GM23338 (cell line): Measurements from ENCODE around the gene CTNNA3. TPM values are rescaled to one million over a fixed set of nuclear protein-coding genes. Genes with fewer than 3 reads are reported as not detected.

Experiments
- ATAC-seq: fragments of 200-7000 bp; cut with Tn5 transposase; 3 replicates; pipeline ENCODE4 v1.9.1; 2020
- DNase-seq: peaks from one replicate; pipeline ENCODE4 v3.0.0-alpha.2; 2015; ENCODE audit warnings: low spot score
- H2AFZ ChIP-seq: fragments of 200-600 bp; sonication (generic); 2 replicates; pipeline ENCODE4 v1.8.0; 2016; ENCODE audit warnings: antibody characterized with exemption, mild to moderate bottlenecking, moderate library complexity
- H3F3A ChIP-seq: fragments of 200-600 bp; sonication (generic); replicated peaks from 2 replicates; pipeline ENCODE4 v1.8.0; 2017; ENCODE audit warnings: antibody characterized with exemption, mixed run types, low read depth
- H3K27ac ChIP-seq: fragments of 200-600 bp; sonication (generic); 2 replicates; pipeline ENCODE4 v1.6.1; 2016; ENCODE audit warnings: low read depth
- H3K27me3 ChIP-seq: fragments of 200-600 bp; sonication (generic); 2 replicates; pipeline ENCODE4 v1.8.0; 2016; ENCODE audit warnings: mild to moderate bottlenecking, mixed run types, moderate library complexity; ENCODE audit not compliant: insufficient read depth
- H3K36me3 ChIP-seq: fragments of 200-600 bp; sonication (generic); 2 replicates; pipeline ENCODE4 v1.8.0; 2016; ENCODE audit warnings: mild to moderate bottlenecking; ENCODE audit not compliant: insufficient read depth
- H3K4me1 ChIP-seq: fragments of 200-600 bp; sonication (generic); 2 replicates; pipeline ENCODE4 v1.8.0; 2016; ENCODE audit warnings: mild to moderate bottlenecking, moderate library complexity; ENCODE audit not compliant: insufficient read depth
- H3K4me2 ChIP-seq: fragments of 200-600 bp; sonication (generic); 2 replicates; pipeline ENCODE4 v1.7.1; 2017; ENCODE audit warnings: mixed run types
- H3K4me3 ChIP-seq: fragments of 200-600 bp; sonication (generic); 2 replicates; pipeline ENCODE4 v1.6.1; 2016; ENCODE audit warnings: mixed run types
- H3K79me2 ChIP-seq: fragments of 200-600 bp; sonication (generic); replicated peaks from 2 replicates; pipeline ENCODE4 v1.8.0; 2017; ENCODE audit warnings: mild to moderate bottlenecking; ENCODE audit not compliant: insufficient read depth
- H3K9me2 ChIP-seq: fragments of 200-600 bp; sonication (generic); 2 replicates; pipeline ENCODE4 v1.8.0; 2017; ENCODE audit not compliant: insufficient read depth
- H4K20me1 ChIP-seq: fragments of 200-600 bp; sonication (generic); replicated peaks from 2 replicates; pipeline ENCODE4 v1.8.0; 2017; ENCODE audit warnings: mild to moderate bottlenecking; ENCODE audit not compliant: insufficient read depth
- H3K27ac Mint-ChIP-seq: 2 replicates; pipeline ENCODE4 v1.8.0; 2020; ENCODE audit warnings: inconsistent platforms, mild to moderate bottlenecking, moderate library complexity, mixed read lengths
- H3K27me3 Mint-ChIP-seq: 3 replicates; pipeline ENCODE4 v1.8.0; 2022; ENCODE audit warnings: low read depth, mild to moderate bottlenecking, moderate library complexity, mixed read lengths, inconsistent platforms; ENCODE audit not compliant: insufficient read depth, poor library complexity
- H3K36me3 Mint-ChIP-seq: 3 replicates; pipeline ENCODE4 v1.8.0; 2021; ENCODE audit warnings: low read depth, mild to moderate bottlenecking, inconsistent platforms, moderate library complexity, mixed read lengths
- H3K4me1 Mint-ChIP-seq: 3 replicates; pipeline ENCODE4 v1.8.0; 2020; ENCODE audit warnings: mild to moderate bottlenecking, inconsistent platforms, mixed read lengths
- H3K4me3 Mint-ChIP-seq: 3 replicates; pipeline ENCODE4 v1.8.0; 2021; ENCODE audit warnings: moderate library complexity, mild to moderate bottlenecking, inconsistent platforms, mixed read lengths
- H3K9me3 Mint-ChIP-seq: 3 replicates; pipeline ENCODE4 v1.8.0; 2020; ENCODE audit warnings: moderate library complexity, mild to moderate bottlenecking, inconsistent platforms, mixed read lengths
- CREB1 ChIP-seq: fragments of 250-450 bp; sonication (Bioruptor Pico); IDR thresholded peaks from 2 replicates; pipeline ENCODE4 v1.5.0; 2020; ENCODE audit warnings: low read depth, mild to moderate bottlenecking, moderate library complexity
- CTCF ChIP-seq, 2 experiments: fragments of 200-600 bp in 1 of 2; sonication (generic) in 1 of 2; conservative IDR thresholded peaks; 2 replicates each; pipeline versions ENCODE4 v1.5.1 to v1.6.1; 2016 to 2017; ENCODE audit warnings: antibody characterized with exemption in 2 of 2, low read depth in 2 of 2, mild to moderate bottlenecking in 2 of 2, moderate library complexity in 1 of 2
- ETS1 ChIP-seq: IDR thresholded peaks from 2 replicates; pipeline ENCODE4 v1.6.1; 2016; ENCODE audit warnings: antibody characterized with exemption
- EZH2 ChIP-seq: fragments of 200-600 bp; sonication (generic); IDR thresholded peaks from one replicate; pipeline ENCODE4 v1.8.0; 2017; ENCODE audit warnings: antibody characterized with exemption, mild to moderate bottlenecking, low read depth; ENCODE audit not compliant: unreplicated experiment
- EZH2phosphoT487 ChIP-seq: fragments of 200-600 bp; sonication (generic); IDR thresholded peaks from one replicate; pipeline ENCODE4 v1.8.1; 2018; ENCODE audit warnings: antibody characterized with exemption; ENCODE audit not compliant: unreplicated experiment
- JUNB ChIP-seq: IDR thresholded peaks from one replicate; pipeline ENCODE4 v1.6.1; 2016; ENCODE audit warnings: antibody characterized with exemption; ENCODE audit not compliant: unreplicated experiment
- NANOG ChIP-seq: IDR thresholded peaks from 2 replicates; pipeline ENCODE4 v1.6.1; 2016; ENCODE audit warnings: antibody characterized with exemption, borderline replicate concordance
- POLR2AphosphoS5 ChIP-seq: IDR thresholded peaks from 2 replicates; pipeline ENCODE4 v1.6.1; 2016; ENCODE audit warnings: antibody characterized with exemption, low read depth
- REST ChIP-seq: IDR thresholded peaks from one replicate; pipeline ENCODE4 v1.6.1; 2018; ENCODE audit warnings: antibody characterized with exemption; ENCODE audit not compliant: unreplicated experiment
- STAT1 ChIP-seq: IDR thresholded peaks from one replicate; pipeline ENCODE4 v1.6.1; 2016; ENCODE audit warnings: antibody characterized with exemption; ENCODE audit not compliant: unreplicated experiment
- ZNF114 ChIP-seq: fragments of 250-450 bp; sonication (Bioruptor Pico); IDR thresholded peaks from 2 replicates; pipeline ENCODE4 v1.5.0; 2020; ENCODE audit warnings: mild to moderate bottlenecking, moderate library complexity
- ZNF331 ChIP-seq: fragments of 250-450 bp; sonication (Bioruptor Pico); IDR thresholded peaks from 2 replicates; pipeline ENCODE4 v1.5.0; 2020; ENCODE audit warnings: low read depth, mild to moderate bottlenecking, moderate library complexity
- ZNF462 ChIP-seq: fragments of 250-450 bp; sonication (Bioruptor Pico); IDR thresholded peaks from 2 replicates; pipeline ENCODE4 v1.5.0; 2020; ENCODE audit warnings: mild to moderate bottlenecking, moderate library complexity
- polyA plus RNA-seq: library from polyadenylated mRNA; unstranded; fragments of >200 nt; fragmentation: Nextera tagmentation; extraction: Ambion mirVana; gene quantifications from 2 replicates; pipeline ENCODE4 v1.2.1, GENCODE V29; 2016
- total RNA-seq: library from RNA; depleted of rRNA; stranded (reverse); fragments of >200 nt; shearing (Covaris generic); gene quantifications from 2 replicates; pipeline ENCODE4 v1.2.3, GENCODE V29; 2014

CTNNA3 gene
- total and polyA plus RNA-seq, 2 experiments from 2014 or later, result 0.71 to 3.3 TPM

GRCh38 chr10:66788178-66788987, 907.6 kb downstream of the CTNNA3 start:
- no peak overlapping the region for H3K4me2 ChIP-seq
- H3K36me3 Mint-ChIP-seq, result no peaks in the 10 kb centered on the region
- H2AFZ ChIP-seq, result peak overlapping the region; percentile 64
- H3K9me2 ChIP-seq, result no peaks in the 10 kb centered on the region
- DNase-seq, result no peak
- ATAC-seq, result no peak
- H3K27me3 ChIP-seq, result no peaks in the 10 kb centered on the region
- H3K79me2 ChIP-seq, result no peaks in the 10 kb centered on the region
- peaks cover 2% of the 10 kb centered on the region for H3K27me3 Mint-ChIP-seq
- no peaks in the 10 kb centered on the region for H3K4me1 ChIP-seq
- H3K4me1 Mint-ChIP-seq, result peaks cover 5% of the 10 kb centered on the region
- no peaks in the 10 kb centered on the region for H3K9me3 Mint-ChIP-seq
- H3K36me3 ChIP-seq, result no peaks in the 10 kb centered on the region
- no peak overlapping the region for H3K4me3 ChIP-seq
- no peaks in the 10 kb centered on the region for H4K20me1 ChIP-seq
- no peak overlapping the region for H3K4me3 Mint-ChIP-seq
- H3K27ac Mint-ChIP-seq, result peak overlapping the region; percentile 33; the same call in 1 of the 2 replicates
- H3K27ac ChIP-seq, result no peak overlapping the region
- no peak for TF ChIP-seq CTCF (conservative IDR thresholded peaks at IDR 0.05; ENCODE audit: low read depth in 2 of 2)
- no peak for TF ChIP-seq ETS1
- TF ChIP-seq CREB1, result no peak
- no peak for TF ChIP-seq EZH2phosphoT487
- no peak for TF ChIP-seq STAT1
- no peak for TF ChIP-seq NANOG
- TF ChIP-seq EZH2, result no peak
- TF ChIP-seq ZNF114 (CRISPR knock-in tag), result no peak
- no peak for TF ChIP-seq POLR2AphosphoS5
- TF ChIP-seq ZNF462 (CRISPR knock-in tag), result no peak
- no peak for TF ChIP-seq ZNF331
- TF ChIP-seq JUNB, result no peak
- TF ChIP-seq REST, result no peak
- H3F3A ChIP-seq, result no peaks in the 10 kb centered on the region
